Endometrial microvascular endothelial cells (primary cell): Measurements from ENCODE around the gene NFYA. TPM values are rescaled to one million over a fixed set of nuclear protein-coding genes. Genes with fewer than 3 reads are reported as not detected.

Experiments
- in situ Hi-C: cut with HindIII; loops from 2 replicates; pipeline ENCODE4 v1.10.0; 2017; ENCODE audit warnings: low sequenced_read_pairs, low pct_unique_long_range_greater_than_20kb; ENCODE audit errors: inconsistent ontology term
- total RNA-seq: library from RNA; depleted of rRNA; stranded (reverse); fragments of >200 nt; gene quantifications from one replicate; pipeline ENCODE4 v1.2.3, GENCODE V29; 2015; ENCODE audit errors: inconsistent ontology term

NFYA gene
- total RNA-seq, 1 donor from 2014 or later: 18.7 TPM

DNA sequence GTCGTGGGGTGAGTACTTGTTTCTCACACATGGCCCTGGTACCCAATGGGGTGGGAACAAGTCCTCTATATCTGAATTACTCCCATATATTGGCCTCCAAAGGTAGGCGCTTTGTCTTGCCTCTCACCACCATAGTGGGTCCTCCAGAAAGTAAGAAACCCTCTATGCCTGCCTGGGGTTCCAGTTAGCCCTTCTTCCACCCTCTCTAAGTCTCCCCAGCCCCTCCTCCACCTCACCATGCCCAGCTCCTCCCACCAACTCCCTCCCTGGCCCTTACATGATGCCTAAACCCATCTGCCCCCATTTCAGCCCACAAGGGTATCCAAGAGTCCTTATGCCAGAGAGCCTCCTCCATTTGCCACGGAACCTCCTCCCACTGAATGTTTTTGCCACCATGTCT is 29.6 kb upstream of the NFYA start:
- in situ Hi-C loops: no loop called here

DNA sequence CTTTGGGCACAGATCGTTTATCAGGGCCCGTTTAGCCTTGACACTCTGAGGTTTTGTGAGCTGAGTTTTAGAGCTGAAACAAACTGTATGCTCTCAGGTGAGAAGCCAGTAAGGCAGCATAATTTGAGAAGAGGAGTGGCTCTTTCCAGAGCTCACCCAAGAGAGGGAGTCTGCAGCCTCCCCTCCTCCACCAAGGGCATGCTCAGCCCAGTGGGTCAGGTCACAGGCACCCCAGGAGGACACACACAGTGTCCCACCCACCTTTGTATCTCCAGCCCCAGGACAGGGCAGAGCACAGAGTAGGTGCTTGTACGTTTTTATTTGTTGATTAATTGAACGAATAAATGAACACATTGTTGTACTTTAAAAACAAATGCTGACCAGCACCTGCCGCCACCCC is 27.1 kb upstream of the NFYA start:
- in situ Hi-C loops: no loop called here

GRCh38 chr6:41046084-41046483 is 26.7 kb upstream of the NFYA start:
- in situ Hi-C loops: no loop called here

DNA sequence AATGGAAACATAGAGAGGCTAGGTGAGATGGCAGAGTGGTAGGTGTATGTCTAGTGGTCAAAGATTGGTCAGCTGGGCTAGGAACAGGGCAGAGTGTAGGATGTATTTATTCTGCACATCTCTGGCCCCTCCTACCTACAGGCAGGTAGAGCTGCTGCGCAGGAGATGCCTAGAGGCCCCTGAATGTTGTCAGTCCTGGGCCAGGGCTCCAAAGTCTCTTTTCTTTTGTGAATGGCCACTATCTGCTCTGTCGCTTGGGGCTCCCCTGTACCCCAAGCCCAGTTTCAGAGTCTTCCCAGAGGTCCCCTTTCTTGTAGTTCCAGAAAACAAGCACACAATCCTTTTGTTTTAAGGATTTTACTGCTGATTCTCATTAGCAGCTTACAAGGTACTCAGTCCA is 25.5 kb upstream of the NFYA start:
- in situ Hi-C loops: no loop called here

DNA sequence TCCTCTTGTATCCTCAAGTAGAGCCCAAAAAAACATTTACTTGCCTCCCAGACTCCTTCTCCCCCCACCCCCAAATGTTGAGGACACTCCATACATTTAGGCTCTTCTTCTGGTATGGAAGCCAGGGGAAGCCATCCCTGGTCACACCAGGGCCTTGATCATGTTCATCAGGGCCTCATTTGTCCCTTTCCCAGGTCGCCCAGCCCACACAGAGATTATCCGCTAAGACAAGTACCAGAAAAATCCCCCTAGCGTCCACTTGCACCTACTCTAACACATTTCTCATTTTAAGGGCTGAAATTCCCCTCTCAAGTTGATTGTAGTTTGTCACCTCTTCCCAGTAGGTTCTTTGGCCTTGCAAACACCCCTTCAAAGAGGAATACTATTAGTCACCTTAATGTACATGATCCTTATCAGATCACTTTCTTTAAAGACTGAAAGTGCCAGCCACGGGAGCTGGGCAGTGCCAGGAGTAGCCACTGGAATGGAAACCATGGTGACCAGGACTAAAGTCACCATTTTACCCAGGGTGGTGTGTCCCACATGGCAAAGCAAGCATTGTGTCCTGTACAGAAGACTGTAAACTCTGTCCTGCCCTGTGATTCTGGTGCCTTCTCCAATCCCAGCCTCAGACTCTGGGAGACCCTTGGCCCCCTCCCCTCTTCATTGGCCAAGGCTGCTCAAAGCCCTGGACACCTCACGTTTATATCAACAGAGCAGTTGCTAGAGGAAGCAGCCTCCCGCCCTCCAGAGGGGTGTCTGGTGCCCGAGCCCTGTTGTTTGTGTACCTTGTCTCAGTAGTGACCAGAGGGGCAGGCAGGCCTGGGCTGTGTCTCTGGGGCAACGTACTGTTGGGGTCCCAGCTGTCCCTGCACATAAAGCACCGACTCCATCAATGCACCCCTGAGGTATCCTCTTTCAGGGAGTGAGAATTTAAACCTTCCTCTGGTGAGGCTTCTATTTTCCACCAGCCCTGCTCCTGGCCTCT is 24.7 kb upstream of the NFYA start:
- in situ Hi-C loops: no loop called here

DNA sequence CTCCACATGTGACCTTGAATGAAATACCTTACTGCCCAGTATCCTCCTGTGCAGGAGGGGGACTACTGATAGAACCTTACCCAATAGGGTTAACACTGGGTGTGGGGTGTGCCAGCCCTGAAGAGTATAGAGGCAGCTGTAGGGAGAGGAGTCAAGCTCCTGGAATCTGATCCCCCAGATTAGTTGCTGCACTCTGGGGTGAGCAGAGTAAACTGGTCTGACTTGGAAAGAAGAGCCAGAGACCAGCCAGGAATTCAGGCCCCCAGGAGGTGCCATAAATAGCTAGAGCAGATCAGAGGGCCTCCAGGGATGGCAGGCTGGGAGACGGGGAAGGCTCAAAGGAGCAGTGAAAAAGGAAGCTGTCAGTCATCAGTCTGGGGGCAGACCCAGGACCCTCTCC is 23.3 kb upstream of the NFYA start:
- in situ Hi-C loops: no loop called here

- in situ Hi-C loops: no loop called here
Observed at GRCh38 chr6:41049955-41050354, 22.8 kb upstream of the NFYA start.

DNA sequence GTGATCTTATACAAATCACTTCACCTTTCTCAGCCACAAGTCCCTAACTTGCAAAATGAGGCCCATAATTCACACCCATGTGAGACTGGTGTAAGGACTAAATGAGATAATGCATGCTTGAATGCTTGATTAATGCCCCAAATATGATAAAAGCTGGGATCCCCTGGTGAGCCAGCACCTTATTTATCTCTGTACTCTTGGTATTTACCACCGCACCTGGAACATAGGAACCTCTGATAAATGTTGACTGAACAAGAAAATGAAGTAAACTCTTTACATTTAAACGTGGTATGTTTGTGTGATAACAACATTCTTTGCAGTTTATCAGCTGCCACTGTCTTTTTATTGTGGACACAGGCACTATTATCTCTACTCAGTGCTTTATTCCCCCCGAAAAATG is 22.2 kb upstream of the NFYA start:
- in situ Hi-C loops: no loop called here

- in situ Hi-C loops: no loop called here
Observed at GRCh38 chr6:41051873-41052272, 20.9 kb upstream of the NFYA start.

DNA sequence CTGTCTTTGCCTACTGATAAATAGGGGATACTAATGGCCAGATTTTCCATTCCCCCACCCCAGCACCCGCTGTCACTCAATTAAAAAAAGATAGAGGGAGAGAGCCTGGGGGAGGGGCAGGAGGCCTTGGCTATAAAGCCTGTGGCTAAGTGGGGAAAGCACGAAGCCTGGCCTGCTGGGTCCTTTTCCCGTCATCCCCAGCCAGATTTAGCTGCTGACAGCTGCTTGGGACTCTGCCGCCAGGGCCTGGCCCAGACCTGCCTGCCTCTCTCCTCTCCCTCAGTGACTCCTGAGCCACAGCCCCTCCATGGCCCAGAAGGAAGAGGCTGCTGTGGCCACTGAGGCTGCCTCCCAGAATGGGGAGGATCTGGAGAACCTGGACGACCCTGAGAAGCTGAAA is 19.7 kb upstream of the NFYA start, which contains the start of gene APOBEC2:
Gene APOBEC2, plus strand, starts transcription at position 162 of the 400 bp plus-strand sequence. Its CDS starts 146 bp downstream, at position 308.
- in situ Hi-C loops: no loop called here

GRCh38 chr6:41054511-41054910 is 18.3 kb upstream of the NFYA start:
- in situ Hi-C loops: no loop called here

DNA sequence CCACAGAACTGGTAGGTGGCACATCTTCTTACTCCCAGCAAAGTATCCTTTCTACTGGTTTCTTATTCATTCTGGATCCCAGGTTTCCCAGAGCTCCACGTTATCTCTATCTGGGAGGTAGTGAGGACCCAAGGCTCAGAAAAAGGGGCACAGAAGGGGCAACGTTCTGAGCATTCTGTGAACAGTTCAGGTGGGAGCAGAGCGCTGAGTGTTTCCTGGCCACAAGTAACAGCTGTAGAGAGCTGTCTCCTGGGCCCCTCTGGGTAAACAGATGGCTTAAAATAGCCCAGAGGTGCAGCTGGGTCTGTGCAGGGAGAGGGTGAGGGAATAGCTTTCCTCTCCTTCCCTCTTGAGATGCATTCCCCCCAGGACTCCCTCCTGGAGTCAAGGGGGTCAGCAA is 17.6 kb upstream of the NFYA start:
- in situ Hi-C loops: no loop called here

GRCh38 chr6:41056768-41057490 is 15.8 kb upstream of the NFYA start:
- in situ Hi-C loops: no loop called here

GRCh38 chr6:41058783-41059181 is 14.0 kb upstream of the NFYA start:
- in situ Hi-C loops: no loop called here

DNA sequence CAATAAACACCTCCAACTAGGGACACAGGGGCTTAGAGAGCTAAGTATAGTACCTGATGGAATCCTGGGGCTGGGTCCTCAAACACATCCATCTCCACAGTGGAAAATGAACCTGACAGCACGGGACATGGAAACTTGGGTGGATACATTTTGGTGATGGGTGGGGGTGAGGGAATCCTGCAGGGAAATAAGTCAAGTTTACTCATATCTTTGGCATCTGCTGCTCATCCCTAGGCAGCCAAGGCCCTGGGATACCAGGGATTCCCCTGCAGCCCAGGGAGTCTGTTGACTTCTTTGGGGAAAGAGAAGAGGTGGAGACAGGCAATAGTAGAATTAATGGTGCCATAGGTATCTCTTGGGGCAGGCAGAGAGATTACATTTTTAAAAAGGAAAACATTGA is 13.2 kb upstream of the NFYA start:
- in situ Hi-C loops: no loop called here

DNA sequence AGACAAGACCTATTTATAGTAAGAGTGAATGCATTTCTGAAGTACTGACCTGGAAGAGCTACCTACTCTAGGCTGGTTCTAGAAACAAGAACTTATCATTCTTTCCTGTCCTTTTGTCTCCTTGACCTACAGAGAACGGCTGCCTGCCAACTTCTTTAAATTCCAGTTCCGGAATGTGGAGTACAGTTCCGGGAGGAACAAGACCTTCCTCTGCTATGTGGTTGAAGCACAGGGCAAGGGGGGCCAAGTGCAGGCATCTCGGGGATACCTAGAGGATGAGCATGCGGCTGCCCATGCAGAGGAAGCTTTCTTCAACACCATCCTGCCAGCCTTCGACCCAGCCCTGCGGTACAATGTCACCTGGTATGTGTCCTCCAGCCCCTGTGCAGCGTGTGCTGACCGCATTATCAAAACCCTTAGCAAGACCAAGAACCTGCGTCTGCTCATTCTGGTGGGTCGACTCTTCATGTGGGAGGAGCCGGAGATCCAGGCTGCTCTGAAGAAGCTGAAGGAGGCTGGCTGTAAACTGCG is 11.5 kb upstream of the NFYA start:
- in situ Hi-C loops: no loop called here

GRCh38 chr6:41062056-41062455 is 10.7 kb upstream of the NFYA start:
- in situ Hi-C loops: no loop called here

DNA sequence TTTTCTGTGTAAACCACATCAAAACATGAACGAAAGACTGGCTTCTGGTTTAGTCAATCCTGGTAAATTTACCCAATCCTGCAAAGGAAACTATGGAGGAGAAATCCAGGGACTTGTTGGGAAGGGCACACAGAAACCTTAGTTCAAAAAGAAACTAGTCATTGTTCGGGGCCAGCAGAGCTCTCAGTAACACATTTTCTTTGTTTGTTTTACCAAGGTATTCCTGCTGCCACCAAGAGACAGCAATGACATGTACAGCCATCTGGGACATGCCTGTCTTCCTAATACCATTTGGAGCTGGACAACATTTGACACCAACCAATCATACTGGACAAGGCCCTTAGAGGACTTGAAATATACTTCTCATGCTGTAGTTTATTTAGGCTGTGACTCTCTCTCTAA is 8.9 kb upstream of the NFYA start:
- in situ Hi-C loops: no loop called here

DNA sequence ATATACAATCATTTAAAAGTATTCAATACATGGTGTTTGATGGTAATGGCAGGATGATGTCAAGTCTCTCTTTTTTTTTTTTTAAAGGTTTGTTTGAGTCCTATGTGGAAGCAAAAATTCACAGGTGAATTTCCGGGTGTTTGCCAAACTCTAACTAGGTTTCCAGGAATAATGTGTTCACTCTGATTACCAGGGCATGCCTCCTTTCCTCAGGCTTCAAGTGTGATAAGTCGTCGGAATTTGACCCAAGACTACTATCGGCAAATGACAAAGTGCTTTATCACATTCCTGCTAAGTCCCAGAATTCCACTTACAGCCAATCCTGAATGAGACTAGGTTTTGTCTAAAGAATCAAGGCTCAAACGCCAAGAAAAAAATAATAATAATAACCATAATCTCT is 7.9 kb upstream of the NFYA start:
- in situ Hi-C loops: no loop called here

DNA sequence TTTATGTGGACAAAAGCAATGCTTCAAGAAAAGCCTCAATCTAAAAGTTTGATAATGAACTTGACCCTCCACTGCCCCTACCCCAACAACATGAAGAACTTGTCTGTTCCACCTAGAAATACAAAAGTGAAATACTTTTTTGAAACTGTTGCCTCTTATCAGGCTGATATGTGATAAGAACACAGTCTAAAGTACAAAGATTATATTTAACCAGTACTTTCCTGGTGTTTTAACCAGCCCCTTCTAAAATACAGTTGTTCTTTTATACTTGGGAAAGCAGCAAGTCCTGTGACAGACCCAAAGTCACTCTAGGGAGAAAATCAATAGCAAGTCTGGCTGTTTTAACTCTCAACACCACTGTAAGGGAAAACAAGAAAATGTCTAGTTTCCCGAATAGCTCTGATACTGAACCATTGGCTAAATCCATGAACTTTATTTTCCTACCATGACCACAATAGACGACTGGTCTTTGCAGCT is 7.2 kb upstream of the NFYA start:
- in situ Hi-C loops: no loop called here
